GM12891 (cell line): ENCODE data around the gene ALS2.

Experiments
- POLR2A ChIP-seq: IDR thresholded peaks from 2 replicates; pipeline ENCODE4 v1.6.1; 2011; ENCODE audit warnings: low read depth, low read length, control low read depth
- POLR2AphosphoS5 ChIP-seq: IDR thresholded peaks from 2 replicates; pipeline ENCODE4 v1.6.1; 2011; ENCODE audit warnings: low read depth, low read length, control low read depth
- SPI1 ChIP-seq: IDR thresholded peaks from 2 replicates; pipeline ENCODE4 v1.6.1; 2011; ENCODE audit warnings: low read depth, low read length, control low read depth
- TAF1 ChIP-seq: IDR thresholded peaks from 2 replicates; pipeline ENCODE4 v1.6.1; 2011; ENCODE audit warnings: low read depth, low read length, control low read depth

DNA sequence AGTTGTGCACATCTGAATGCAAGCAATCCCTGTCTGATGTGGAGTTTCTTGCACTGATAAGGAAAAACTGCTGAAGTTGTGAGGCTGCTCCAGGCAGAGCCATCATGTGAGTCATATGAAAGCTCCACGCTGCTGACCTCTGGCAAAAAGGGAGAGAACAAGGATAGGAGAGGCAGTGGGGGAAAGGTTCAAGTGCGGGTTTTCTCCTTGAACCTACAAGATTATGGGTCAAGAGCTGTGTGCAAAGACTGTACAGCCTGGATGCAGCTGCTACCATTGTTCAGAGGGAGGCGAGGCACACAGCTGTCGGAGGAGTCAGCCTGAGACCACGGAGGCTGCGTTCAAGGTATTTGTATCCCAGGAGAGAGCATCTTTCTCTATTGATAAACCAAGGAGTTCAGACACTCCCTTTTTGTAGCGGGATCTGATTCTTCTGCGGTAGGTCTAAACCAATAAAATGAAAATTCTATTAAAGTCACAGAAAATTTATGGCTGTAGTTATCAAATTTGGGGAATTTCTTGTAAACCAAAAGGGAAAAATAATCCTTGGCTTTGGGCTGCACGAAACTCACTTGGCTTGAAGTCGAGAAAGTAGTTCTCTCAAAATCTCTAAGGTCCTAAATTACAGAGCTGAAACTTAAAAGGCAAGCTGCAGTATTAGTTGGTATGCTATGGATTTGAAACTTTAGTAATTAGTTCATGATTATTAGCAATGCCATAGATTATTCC is 25.9 kb upstream of the ALS2 start, which contains the start of gene CDK15:
- TF ChIP-seq POLR2A (no peak), TAF1 (no peak), POLR2AphosphoS5 (no peak), SPI1 (no peak)
